ENCODE results near the gene BBX. TPM values are rescaled to one million over a fixed set of nuclear protein-coding genes. Genes with fewer than 3 reads are reported as not detected.

BBX gene
- total and polyA plus RNA-seq, 2 donors from 2014 or later: 8.1 to 85.8 TPM

GRCh38 chr3:107797586-107797985 lies 274.8 kb downstream of the BBX start:
- Histone ChIP-seq H3K4me3 (ENCODE audit: low read length in 3 of 3) (no peak overlapping the region), H3K27me3 (ENCODE audit: control insufficient read depth, insufficient read depth, low read length) (no peaks in the 10 kb centered on the region), H3K9me3 (ENCODE audit: control insufficient read depth in 2 of 3, insufficient read depth in 1 of 3, low read length in 3 of 3) (no peaks in the 10 kb centered on the region), H3K36me3 (ENCODE audit: control insufficient read depth in 2 of 3, insufficient read depth in 3 of 3, low read length in 3 of 3) (peaks cover 4 to 19% (median 13%) of the 10 kb centered on the region in 3 donors), H3K4me1 (ENCODE audit: control insufficient read depth in 2 of 3, insufficient read depth in 2 of 3, low read depth in 1 of 3, low read length in 3 of 3) (peaks cover 0 to 2% (median 0%) of the 10 kb centered on the region in 3 donors), H3K9ac (ENCODE audit: low read length in 3 of 3) (no peak overlapping the region), H3K27ac (ENCODE audit: low read depth in 2 of 2, low read length in 2 of 2) (no peak overlapping the region)
- no peak for FAIRE-seq
- no peak for TF ChIP-seq CTCF (IDR thresholded peaks at IDR 0.05; ENCODE audit: borderline replicate concordance, extremely low read depth, insufficient read depth)
- intact Hi-C loops (cut with DNase I): no loop called here
- DNase-seq: no peak

GRCh38 chr3:107798381-107798780 lies 275.6 kb downstream of the BBX start:
- Histone ChIP-seq H3K9ac (ENCODE audit: low read length in 3 of 3) (no peak overlapping the region), H3K4me3 (ENCODE audit: low read length in 3 of 3) (no peak overlapping the region), H3K27me3 (ENCODE audit: control insufficient read depth, insufficient read depth, low read length) (no peaks in the 10 kb centered on the region), H3K27ac (ENCODE audit: low read depth in 2 of 2, low read length in 2 of 2) (no peak overlapping the region), H3K9me3 (ENCODE audit: control insufficient read depth in 2 of 3, insufficient read depth in 1 of 3, low read length in 3 of 3) (no peaks in the 10 kb centered on the region), H3K36me3 (ENCODE audit: control insufficient read depth in 2 of 3, insufficient read depth in 3 of 3, low read length in 3 of 3) (peaks cover 4 to 22% (median 10%) of the 10 kb centered on the region in 3 donors), H3K4me1 (ENCODE audit: control insufficient read depth in 2 of 3, insufficient read depth in 2 of 3, low read depth in 1 of 3, low read length in 3 of 3) (peaks cover 0 to 2% (median 0%) of the 10 kb centered on the region in 3 donors)
- TF ChIP-seq CTCF (IDR thresholded peaks at IDR 0.05; ENCODE audit: borderline replicate concordance, extremely low read depth, insufficient read depth): no peak
- DNase-seq: no peak
- no peak for FAIRE-seq
- intact Hi-C loops (cut with DNase I): no loop called here

GRCh38 chr3:107800710-107801109 lies 277.9 kb downstream of the BBX start:
- FAIRE-seq: no peak
- no peak overlapping the region for H3K4me3 ChIP-seq (ENCODE audit: low read length in 3 of 3)
- H3K36me3 ChIP-seq (ENCODE audit: control insufficient read depth in 2 of 3, insufficient read depth in 3 of 3, low read length in 3 of 3): peaks cover 7 to 25% (median 10%) of the 10 kb centered on the region in 3 donors
- H3K27me3 ChIP-seq (ENCODE audit: control insufficient read depth, insufficient read depth, low read length): no peaks in the 10 kb centered on the region
- DNase-seq: no peak
- H3K4me1 ChIP-seq (ENCODE audit: control insufficient read depth in 2 of 3, insufficient read depth in 2 of 3, low read depth in 1 of 3, low read length in 3 of 3): peaks cover 0 to 3% (median 2%) of the 10 kb centered on the region in 3 donors
- intact Hi-C loops (cut with DNase I): no loop called here
- H3K9me3 ChIP-seq (ENCODE audit: control insufficient read depth in 2 of 3, insufficient read depth in 1 of 3, low read length in 3 of 3): no peaks in the 10 kb centered on the region
- H3K9ac ChIP-seq (ENCODE audit: low read length in 3 of 3): no peak overlapping the region
- no peak overlapping the region for H3K27ac ChIP-seq (ENCODE audit: low read depth in 2 of 2, low read length in 2 of 2)
- TF ChIP-seq CTCF (IDR thresholded peaks at IDR 0.05; ENCODE audit: borderline replicate concordance, extremely low read depth, insufficient read depth): no peak

- no peak overlapping the region for H3K27ac ChIP-seq (ENCODE audit: low read depth in 2 of 2, low read length in 2 of 2)
- no peaks in the 10 kb centered on the region for H3K9me3 ChIP-seq (ENCODE audit: control insufficient read depth in 2 of 3, insufficient read depth in 1 of 3, low read length in 3 of 3)
- H3K27me3 ChIP-seq (ENCODE audit: control insufficient read depth, insufficient read depth, low read length): no peaks in the 10 kb centered on the region
- no peak for TF ChIP-seq CTCF (IDR thresholded peaks at IDR 0.05; ENCODE audit: borderline replicate concordance, extremely low read depth, insufficient read depth)
- FAIRE-seq (no peak), DNase-seq (no peak)
- H3K4me1 ChIP-seq (ENCODE audit: control insufficient read depth in 2 of 3, insufficient read depth in 2 of 3, low read depth in 1 of 3, low read length in 3 of 3): peaks cover 0 to 3% (median 2%) of the 10 kb centered on the region in 3 donors
- no peak overlapping the region for H3K9ac ChIP-seq (ENCODE audit: low read length in 3 of 3)
- intact Hi-C loops (cut with DNase I): no loop called here
- peaks cover 7 to 29% (median 10%) of the 10 kb centered on the region in 3 donors for H3K36me3 ChIP-seq (ENCODE audit: control insufficient read depth in 2 of 3, insufficient read depth in 3 of 3, low read length in 3 of 3)
- no peak overlapping the region for H3K4me3 ChIP-seq (ENCODE audit: low read length in 3 of 3)
These were observed 280.4 kb downstream of the BBX start for GRCh38 chr3:107803170-107803569.

Measured in kidney (tissue), 14 donors.